IMR-90 (cell line): ENCODE data around the gene ATP11A. TPM values are rescaled to one million over a fixed set of nuclear protein-coding genes. Genes with fewer than 3 reads are reported as not detected.

Source experiments
- ATAC-seq: fragments of 200-7000 bp; cut with Tn5 transposase; 2 replicates; pipeline ENCODE4 v1.9.1; 2020; ENCODE audit warnings: low read depth, mild to moderate bottlenecking, moderate library complexity
- BruUV-seq: library from RNA; stranded (reverse); fragments of 400-500 nt; replicated peaks from 2 replicates; lab custom pipeline; 2021; lab: Mats Ljungman, UMichigan
- CTCF ChIA-PET: fragments of 300-600 bp; formaldehyde crosslinking; extraction: SDS; loops from one replicate; lab custom pipeline; 2021; ENCODE audit warnings: antibody characterized with exemption; lab: Yijun Ruan, JAX
- POLR2A ChIA-PET: fragments of 300-600 bp; sonication (Branson Sonifier 250); formaldehyde crosslinking; loops from one replicate; lab custom pipeline; 2022; ENCODE audit warnings: antibody characterized with exemption; ENCODE audit not compliant: unreplicated experiment; lab: Charles Lee
- DNase-seq: peaks from one replicate; pipeline ENCODE4 v3.0.0; 2013
- H2AFZ ChIP-seq: replicated peaks from 2 replicates; pipeline ENCODE3; 2013; ENCODE audit warnings: low read length, mild to moderate bottlenecking; ENCODE audit not compliant: poor library complexity
- H2AK5ac ChIP-seq: 2 replicates; pipeline ENCODE4 v1.6.1; 2013; ENCODE audit warnings: low read depth, low read length, inconsistent platforms
- H2AK9ac ChIP-seq: replicated peaks from 2 replicates; pipeline ENCODE3; 2013; ENCODE audit warnings: mild to moderate bottlenecking, low read depth, low read length, moderate library complexity; ENCODE audit not compliant: poor library complexity
- H2BK120ac ChIP-seq: 2 replicates; pipeline ENCODE4 v1.6.1; 2013; ENCODE audit warnings: low read depth, low read length, inconsistent platforms
- H2BK15ac ChIP-seq: 3 replicates; pipeline ENCODE4 v1.6.1; 2013; ENCODE audit warnings: low read depth, low read length, inconsistent platforms
- H2BK20ac ChIP-seq: 2 replicates; pipeline ENCODE4 v1.6.1; 2013; ENCODE audit warnings: low read depth, mild to moderate bottlenecking, inconsistent platforms, low read length, moderate library complexity
- H2BK5ac ChIP-seq: 2 replicates; pipeline ENCODE4 v1.6.1; 2013; ENCODE audit warnings: mild to moderate bottlenecking, low read depth, low read length, inconsistent platforms; ENCODE audit not compliant: poor library complexity, severe bottlenecking
- H3K14ac ChIP-seq: replicated peaks from 2 replicates; pipeline ENCODE4 v1.6.1; 2013; ENCODE audit warnings: low read depth, low read length, inconsistent platforms
- H3K18ac ChIP-seq: 2 replicates; pipeline ENCODE4 v1.6.1; 2013; ENCODE audit warnings: low read depth, low read length, control low read depth
- H3K23ac ChIP-seq: 2 replicates; pipeline ENCODE4 v1.6.1; 2013; ENCODE audit warnings: low read depth, low read length, inconsistent platforms
- H3K27ac ChIP-seq: 2 replicates; pipeline ENCODE4 v1.5.1; 2013; ENCODE audit warnings: mild to moderate bottlenecking, control low read depth, low read length; ENCODE audit not compliant: insufficient read depth
- H3K27me3 ChIP-seq: 2 replicates; pipeline ENCODE4 v1.6.1; 2013; ENCODE audit warnings: low read length; ENCODE audit not compliant: control insufficient read depth, insufficient read depth
- H3K36me3 ChIP-seq: 2 replicates; pipeline ENCODE4 v1.6.1; 2013; ENCODE audit warnings: low read length, mixed read lengths; ENCODE audit not compliant: control insufficient read depth, insufficient read depth
- H3K4ac ChIP-seq: 2 replicates; pipeline ENCODE4 v1.6.1; 2013; ENCODE audit warnings: low read depth, low read length, inconsistent platforms
- H3K4me1 ChIP-seq: 2 replicates; pipeline ENCODE4 v1.6.1; 2013; ENCODE audit warnings: low read length, mixed read lengths; ENCODE audit not compliant: control insufficient read depth, insufficient read depth
- H3K4me2 ChIP-seq: 2 replicates; pipeline ENCODE4 v1.6.1; 2013; ENCODE audit warnings: low read depth, mild to moderate bottlenecking, control low read depth, low read length, moderate library complexity
- H3K4me3 ChIP-seq: 2 replicates; pipeline ENCODE4 v1.5.1; 2013; ENCODE audit warnings: low read depth, mild to moderate bottlenecking, control low read depth, low read length, moderate library complexity; ENCODE audit not compliant: insufficient read depth
- H3K56ac ChIP-seq: 2 replicates; pipeline ENCODE4 v1.6.1; 2013; ENCODE audit warnings: low read length, inconsistent platforms; ENCODE audit not compliant: insufficient read depth; ENCODE audit errors: extremely low read depth
- H3K79me1 ChIP-seq, 2 experiments: 2 replicates each; pipeline ENCODE4 v1.6.1; 2013; ENCODE audit warnings: low read length in 2 of 2, inconsistent platforms in 1 of 2, low read depth in 1 of 2
- H3K9ac ChIP-seq: 2 replicates; pipeline ENCODE4 v1.6.1; 2013; ENCODE audit warnings: low read depth, low read length, control low read depth
- H3K9me1 ChIP-seq: 2 replicates; pipeline ENCODE4 v1.6.1; 2013; ENCODE audit warnings: low read length, inconsistent platforms; ENCODE audit not compliant: insufficient read depth
- H3K9me3 ChIP-seq: 2 replicates; pipeline ENCODE4 v1.6.1; 2013; ENCODE audit warnings: low read length; ENCODE audit not compliant: control insufficient read depth, insufficient read depth
- H4K20me1 ChIP-seq: 2 replicates; pipeline ENCODE4 v1.6.1; 2013; ENCODE audit warnings: low read length, inconsistent platforms; ENCODE audit not compliant: insufficient read depth
- H4K5ac ChIP-seq: 2 replicates; pipeline ENCODE4 v1.6.1; 2013; ENCODE audit warnings: mild to moderate bottlenecking, low read depth, low read length, control low read depth
- H4K8ac ChIP-seq, 2 experiments: 2 replicates each; pipeline ENCODE4 v1.6.1; 2013; ENCODE audit warnings: low read depth in 2 of 2, low read length in 2 of 2, control low read depth in 1 of 2, inconsistent platforms in 1 of 2
- H4K91ac ChIP-seq: 2 replicates; pipeline ENCODE4 v1.6.1; 2013; ENCODE audit warnings: low read depth, low read length, inconsistent platforms; ENCODE audit not compliant: insufficient read depth
- CHD1 ChIP-seq: IDR thresholded peaks from 2 replicates; pipeline ENCODE4 v1.6.1; 2012; ENCODE audit warnings: low read depth, low read length, improper control_type of control experiment
- CTCF ChIP-seq: conservative IDR thresholded peaks from 2 replicates; pipeline ENCODE4 v1.5.1; 2012; ENCODE audit warnings: mild to moderate bottlenecking, low read depth, low read length, improper control_type of control experiment
- MAFK ChIP-seq: IDR thresholded peaks from 2 replicates; pipeline ENCODE4 v1.6.1; 2012; ENCODE audit warnings: low read depth, low read length, improper control_type of control experiment
- NFE2L2 ChIP-seq: fragments of 150-350 bp; IDR thresholded peaks from 2 replicates; pipeline ENCODE4 v1.6.1; 2016; ENCODE audit warnings: low read depth, mild to moderate bottlenecking, low read length
- RAD21 ChIP-seq: IDR thresholded peaks from 2 replicates; pipeline ENCODE4 v1.6.1; 2012; ENCODE audit warnings: low read length, improper control_type of control experiment
- RCOR1 ChIP-seq: IDR thresholded peaks from 2 replicates; pipeline ENCODE4 v1.6.1; 2012; ENCODE audit warnings: mild to moderate bottlenecking, low read length, improper control_type of control experiment; ENCODE audit not compliant: insufficient replicate concordance
- WGBS, 2 experiments: methylation state at CpG; one replicate each; pipeline versions ENCODE4 v1.1.5 to v1.1.7; 2013; ENCODE audit warnings: missing lambda C conversion rate in 2 of 2; ENCODE audit not compliant: insufficient read length in 1 of 2; ENCODE audit errors: extremely low coverage in 2 of 2; 5-methylcytosine and 5-hydroxymethylcytosine counted together
- dilution Hi-C: fragments of 300-500 bp; cut with HindIII; formaldehyde crosslinking; loops from one replicate; pipeline ENCODE4 v1.14.3; 2018; ENCODE audit warnings: low sequenced_read_pairs; ENCODE audit not compliant: unreplicated experiment
- in situ Hi-C: fragments of 300-500 bp; cut with MboI; formaldehyde crosslinking; loops from 3 replicates; pipeline ENCODE4 v1.14.3; 2019; ENCODE audit warnings: low sequenced_read_pairs, inconsistent platforms, mixed read lengths
- intact Hi-C: fragments of 100-400 bp; cut with micrococcal nuclease; formaldehyde crosslinking; loops from 2 replicates; pipeline ENCODE4 v1.10.0; 2022
- polyA plus RNA-seq, 3 experiments: library from polyadenylated mRNA; depleted of rRNA; stranded (reverse); fragments of >200 nt; gene quantifications; 2 replicates each; pipeline ENCODE4 v1.2.3, GENCODE V29; 2012; ENCODE audit warnings: low replicate concordance in 1 of 3
- total RNA-seq: library from RNA; depleted of rRNA; stranded (reverse); fragments of >200 nt; gene quantifications from 2 replicates; pipeline ENCODE4 v1.2.3, GENCODE V29; 2012

The ATP11A gene
- total and polyA plus RNA-seq, 2 of the 4 experiments (the other 2 are of a cell fraction): 8.4 to 12.0 TPM

GRCh38 chr13:112916296-112916695, 226.5 kb downstream of the ATP11A start:
- H2BK15ac ChIP-seq: no peak overlapping the region
- no CpG with 5 or more reads among the region's 14 CpGs for WGBS, 2 experiments
- H2AK9ac ChIP-seq: no peak overlapping the region
- peaks cover 49% of the 10 kb centered on the region for H3K27me3 ChIP-seq
- H3K23ac ChIP-seq: no peak overlapping the region
- H2AFZ ChIP-seq: no peak overlapping the region
- ChIA-PET POLR2A (interaction anchor here (0.5 kb wide), 1 partner anchor 172 kb away, joined by 18 read pairs; no protein-coding TSS in a partner anchor), CTCF (no interaction called here)
- no peak overlapping the region for H3K4me3 ChIP-seq
- intact Hi-C loops (no loop called here), dilution Hi-C loops (no loop called here), in situ Hi-C loops (no loop called here)
- no peak overlapping the region for H2BK120ac ChIP-seq
- H3K36me3 ChIP-seq: no peaks in the 10 kb centered on the region
- H3K9me1 ChIP-seq: no peaks in the 10 kb centered on the region
- H4K5ac ChIP-seq: no peak overlapping the region
- H3K27ac ChIP-seq: no peak overlapping the region
- H3K79me1 ChIP-seq: no peaks in the 10 kb centered on the region
- H2BK5ac ChIP-seq: no peak overlapping the region
- H4K8ac ChIP-seq: no peak overlapping the region
- no peaks in the 10 kb centered on the region for H3K9me3 ChIP-seq
- DNase-seq: no peak
- no TSS peak for BruUV-seq
- H3K14ac ChIP-seq: no peak overlapping the region
- TF ChIP-seq CHD1: no peak
- TF ChIP-seq RCOR1: no peak
- TF ChIP-seq MAFK: no peak
- TF ChIP-seq CTCF: no peak
- TF ChIP-seq RAD21: no peak
- no peak for TF ChIP-seq NFE2L2
- no peak overlapping the region for H4K91ac ChIP-seq
- H2BK20ac ChIP-seq: no peak overlapping the region
- no peak overlapping the region for H3K9ac ChIP-seq
- no peaks in the 10 kb centered on the region for H4K20me1 ChIP-seq
- H3K18ac ChIP-seq: no peak overlapping the region
- no peak for ATAC-seq
- no peak overlapping the region for H2AK5ac ChIP-seq
- H3K4ac ChIP-seq: no peak overlapping the region
- no peak overlapping the region for H3K4me2 ChIP-seq
- H3K4me1 ChIP-seq: no peaks in the 10 kb centered on the region
- no peak overlapping the region for H3K56ac ChIP-seq
